ENCODE results near the gene ITGB4.

ITGB4 gene

DNA sequence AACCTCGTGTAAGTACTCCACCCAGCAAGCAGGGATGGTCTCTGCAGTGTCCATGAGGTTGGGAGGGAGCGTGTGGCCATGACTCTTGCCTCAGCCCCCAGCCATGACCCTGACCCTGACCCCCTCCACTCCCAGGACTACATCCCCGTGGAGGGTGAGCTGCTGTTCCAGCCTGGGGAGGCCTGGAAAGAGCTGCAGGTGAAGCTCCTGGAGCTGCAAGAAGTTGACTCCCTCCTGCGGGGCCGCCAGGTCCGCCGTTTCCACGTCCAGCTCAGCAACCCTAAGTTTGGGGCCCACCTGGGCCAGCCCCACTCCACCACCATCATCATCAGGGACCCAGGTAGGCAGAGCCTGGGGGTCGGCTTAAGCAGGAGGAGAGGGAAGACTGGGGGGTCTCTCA lies 27.4 kb downstream of the ITGB4 start:
- DNase-seq (ENCODE audit: extremely low spot score): no peak
- TF ChIP-seq CTBP1 (IDR thresholded peaks at IDR 0.05; ENCODE audit: borderline replicate concordance) (no peak), ZNF384 (IDR thresholded peaks at IDR 0.05) (no peak), FOXA1 (IDR thresholded peaks at IDR 0.05) (no peak), L3MBTL2 (conservative IDR thresholded peaks at IDR 0.05) (no peak), SP1 (IDR thresholded peaks at IDR 0.05) (no peak), FOXK2 (IDR thresholded peaks at IDR 0.05) (no peak), ARNT (IDR thresholded peaks at IDR 0.05) (no peak), TARDBP (IDR thresholded peaks at IDR 0.05) (no peak), HDGF (IDR thresholded peaks at IDR 0.05; ENCODE audit: borderline replicate concordance) (no peak), PKNOX1 (IDR thresholded peaks at IDR 0.05) (no peak), NFRKB (IDR thresholded peaks at IDR 0.05) (no peak), FOXM1 (IDR thresholded peaks at IDR 0.05; ENCODE audit: borderline replicate concordance) (no peak), LEF1 (IDR thresholded peaks at IDR 0.05; ENCODE audit: borderline replicate concordance) (no peak), BHLHE40 (IDR thresholded peaks at IDR 0.05; ENCODE audit: borderline replicate concordance) (no peak)
- ChIA-PET POLR2A (interaction anchor here (2.0 kb wide), 1 partner anchor 116 kb away, joined by 8 read pairs; the partner anchor contains the start of gene SMIM5), CTCF (interaction anchor here (0.6 to 5.6 kb wide), 16 partner anchors 11 to 167 kb away, joined by 3 to 93 read pairs (median 4); partner anchors contain the start of genes RECQL5, SAP30BP and SMIM5)

GRCh38 chr17:75749545-75750389 lies 28.5 kb downstream of the ITGB4 start:
- ChIA-PET CTCF (interaction anchor here (0.6 to 5.6 kb wide), 32 partner anchors 10 to 876 kb away, joined by 3 to 93 read pairs (median 4); partner anchors contain the start of genes GALK1, RECQL5, SAP30BP and SMIM5), POLR2A (interaction anchor here (0.8 to 2.1 kb wide), 6 partner anchors 27 to 117 kb away, joined by 3 to 8 read pairs (median 3); partner anchors contain the start of genes RECQL5, SAP30BP, SMIM5 and UNK)

GRCh38 chr17:75750661-75751423 lies 29.6 kb downstream of the ITGB4 start:
- POLR2A ChIA-PET: interaction anchor here (0.8 to 2.1 kb wide), 5 partner anchors 26 to 118 kb away, joined by 3 to 8 read pairs (median 4); partner anchors contain the start of gene SMIM5
- CTCF ChIA-PET: interaction anchor here (0.6 to 5.6 kb wide), 15 partner anchors 9 to 160 kb away, joined by 3 to 93 read pairs (median 4); partner anchors contain the start of genes GALK1 and SMIM5

More at GRCh38 chr17:75749545-75750389, 28.5 kb downstream of the ITGB4 start:
- no peak for TF ChIP-seq ARNT (IDR thresholded peaks at IDR 0.05)
- no peak for TF ChIP-seq FOXM1 (IDR thresholded peaks at IDR 0.05; ENCODE audit: borderline replicate concordance)
- no peak for TF ChIP-seq HDGF (IDR thresholded peaks at IDR 0.05; ENCODE audit: borderline replicate concordance)
- TF ChIP-seq L3MBTL2 (conservative IDR thresholded peaks at IDR 0.05): no peak
- TF ChIP-seq PKNOX1 (IDR thresholded peaks at IDR 0.05): no peak
- TF ChIP-seq BHLHE40 (IDR thresholded peaks at IDR 0.05; ENCODE audit: borderline replicate concordance): no peak
- no peak for TF ChIP-seq TARDBP (IDR thresholded peaks at IDR 0.05)
- no peak for TF ChIP-seq FOXA1 (IDR thresholded peaks at IDR 0.05)
- no peak for TF ChIP-seq FOXK2 (IDR thresholded peaks at IDR 0.05)
- no peak for TF ChIP-seq LEF1 (IDR thresholded peaks at IDR 0.05; ENCODE audit: borderline replicate concordance)
- no peak for TF ChIP-seq SP1 (IDR thresholded peaks at IDR 0.05)
- TF ChIP-seq SUZ12 (IDR thresholded peaks at IDR 0.05): no peak
- no peak for TF ChIP-seq NFRKB (IDR thresholded peaks at IDR 0.05)
- TF ChIP-seq CTBP1 (IDR thresholded peaks at IDR 0.05; ENCODE audit: borderline replicate concordance): no peak
- TF ChIP-seq ZNF384 (IDR thresholded peaks at IDR 0.05): no peak
- peak; percentile 85 for DNase-seq (ENCODE audit: extremely low spot score)

GRCh38 chr17:75751676-75752404 lies 30.6 kb downstream of the ITGB4 start:
- DNase-seq (ENCODE audit: extremely low spot score): no peak
- TF ChIP-seq ARNT (IDR thresholded peaks at IDR 0.05): no peak
- TF ChIP-seq FOXM1 (IDR thresholded peaks at IDR 0.05; ENCODE audit: borderline replicate concordance): no peak
- TF ChIP-seq FOXA1 (IDR thresholded peaks at IDR 0.05): no peak
- TF ChIP-seq L3MBTL2 (conservative IDR thresholded peaks at IDR 0.05): no peak
- TF ChIP-seq FOXK2 (IDR thresholded peaks at IDR 0.05): no peak
- no peak for TF ChIP-seq HDGF (IDR thresholded peaks at IDR 0.05; ENCODE audit: borderline replicate concordance)
- no peak for TF ChIP-seq BHLHE40 (IDR thresholded peaks at IDR 0.05; ENCODE audit: borderline replicate concordance)
- TF ChIP-seq ZNF384 (IDR thresholded peaks at IDR 0.05): no peak
- no peak for TF ChIP-seq CTBP1 (IDR thresholded peaks at IDR 0.05; ENCODE audit: borderline replicate concordance)
- TF ChIP-seq SUZ12 (IDR thresholded peaks at IDR 0.05): no peak
- TF ChIP-seq LEF1 (IDR thresholded peaks at IDR 0.05; ENCODE audit: borderline replicate concordance): no peak
- TF ChIP-seq SP1 (IDR thresholded peaks at IDR 0.05): no peak
- no peak for TF ChIP-seq ELF4 (IDR thresholded peaks at IDR 0.05)
- no peak for TF ChIP-seq NFRKB (IDR thresholded peaks at IDR 0.05)
- TF ChIP-seq PKNOX1 (IDR thresholded peaks at IDR 0.05): no peak
- no peak for TF ChIP-seq TARDBP (IDR thresholded peaks at IDR 0.05)
- CTCF ChIA-PET: interaction anchor here (0.6 to 5.6 kb wide), 6 partner anchors 8 to 151 kb away, joined by 3 to 93 read pairs (median 8); partner anchors contain the start of genes GALK1 and SMIM5
- POLR2A ChIA-PET: interaction anchor here (1.2 to 2.1 kb wide), 4 partner anchors 25 to 28 kb away, joined by 3 to 8 read pairs (median 5); no protein-coding TSS in a partner anchor

More at GRCh38 chr17:75750661-75751423, 29.6 kb downstream of the ITGB4 start:
- TF ChIP-seq LEF1 (IDR thresholded peaks at IDR 0.05; ENCODE audit: borderline replicate concordance) (no peak), TARDBP (IDR thresholded peaks at IDR 0.05) (no peak)
- DNase-seq (ENCODE audit: extremely low spot score): no peak

All from HEK293T (cell line).